Neural cell (in vitro differentiated cells): ENCODE results near the gene TAF11. TPM values are rescaled to one million over a fixed set of nuclear protein-coding genes. Genes with fewer than 3 reads are reported as not detected.
"Not testable (repeated sequence)": the region's sequence is repeated elsewhere in the genome, so short reads cannot be mapped to it uniquely, and the experiment has no call there.

Experiments
- H2AFZ ChIP-seq: fragments of 200-600, 300-800 bp; sonication (generic), shearing (Covaris generic); 2 replicates; pipeline ENCODE4 v1.6.0; 2014; ENCODE audit warnings: low read depth, mild to moderate bottlenecking, antibody characterized with exemption, low read length, moderate library complexity
- H3F3A ChIP-seq: fragments of 200-600 bp; shearing (Covaris generic); 2 replicates; pipeline ENCODE4 v1.6.1; 2016; ENCODE audit warnings: mild to moderate bottlenecking, moderate library complexity, mixed read lengths, antibody characterized with exemption, low read length; ENCODE audit not compliant: insufficient read depth, poor library complexity, severe bottlenecking
- H3K27ac ChIP-seq: fragments of 200-600, 300-800 bp; sonication (generic), shearing (Covaris generic); 2 replicates; pipeline ENCODE4 v1.5.1; 2014; ENCODE audit warnings: mild to moderate bottlenecking, low read length, moderate library complexity
- H3K27me3 ChIP-seq: fragments of 300-800, 200-600 bp; sonication (generic), shearing (Covaris generic); 2 replicates; pipeline ENCODE4 v1.6.0; 2014; ENCODE audit warnings: mild to moderate bottlenecking, low read depth, low read length, moderate library complexity; ENCODE audit not compliant: insufficient read depth
- H3K36me3 ChIP-seq: fragments of 300-800, 200-600 bp; sonication (generic), shearing (Covaris generic); 2 replicates; pipeline ENCODE4 v1.5.1; 2014; ENCODE audit warnings: mild to moderate bottlenecking, antibody characterized with exemption, low read length, moderate library complexity; ENCODE audit not compliant: insufficient read depth
- H3K4me2 ChIP-seq: fragments of 300-800, 200-600 bp; sonication (generic), shearing (Covaris generic); 2 replicates; pipeline ENCODE4 v1.6.0; 2014; ENCODE audit warnings: mild to moderate bottlenecking, low read length
- H3K4me3 ChIP-seq: fragments of 300-800, 200-600 bp; sonication (generic), shearing (Covaris generic); 2 replicates; pipeline ENCODE4 v1.5.1; 2014; ENCODE audit warnings: mild to moderate bottlenecking, low read length, moderate library complexity
- H3K79me2 ChIP-seq: fragments of 200-600 bp; shearing (Covaris generic); replicated peaks from 2 replicates; pipeline ENCODE4 v1.6.0; 2014; ENCODE audit warnings: mild to moderate bottlenecking, low read length, moderate library complexity; ENCODE audit not compliant: insufficient read depth
- H3K9ac ChIP-seq: fragments of 300-800, 200-600 bp; sonication (generic), shearing (Covaris generic); 2 replicates; pipeline ENCODE4 v1.6.1; 2016; ENCODE audit warnings: mild to moderate bottlenecking, low read length, mixed read lengths
- H3K9me2 ChIP-seq: fragments of 200-600 bp; shearing (Covaris generic); 2 replicates; pipeline ENCODE4 v1.6.1; 2016; ENCODE audit warnings: mild to moderate bottlenecking, low read length, mixed read lengths; ENCODE audit not compliant: insufficient read depth
- H3K9me3 ChIP-seq: fragments of 200-600, 300-800 bp; sonication (generic), shearing (Covaris generic); 2 replicates; pipeline ENCODE4 v1.6.1; 2016; ENCODE audit warnings: mild to moderate bottlenecking, mixed run types, low read length, moderate library complexity, mixed read lengths
- H4K20me1 ChIP-seq: fragments of 200-600 bp; shearing (Covaris generic); 2 replicates; pipeline ENCODE4 v1.6.1; 2016; ENCODE audit warnings: mild to moderate bottlenecking, mixed run types; ENCODE audit not compliant: insufficient read depth
- CTCF ChIP-seq: fragments of 450-650 bp; IDR thresholded peaks from 2 replicates; pipeline ENCODE4 v1.5.1; 2014; ENCODE audit warnings: antibody characterized with exemption, mild to moderate bottlenecking, moderate library complexity; ENCODE audit not compliant: poor library complexity, severe bottlenecking
- EP300 ChIP-seq: fragments of 450-650 bp; conservative IDR thresholded peaks from 2 replicates; pipeline ENCODE4 v1.6.1; 2014; ENCODE audit warnings: antibody characterized with exemption, mild to moderate bottlenecking, moderate library complexity; ENCODE audit not compliant: poor library complexity, severe bottlenecking
- EZH2 ChIP-seq: fragments of 200-600, 300-800 bp; shearing (Covaris generic), sonication (generic); IDR thresholded peaks from 2 replicates; pipeline ENCODE4 v1.6.1; 2014; ENCODE audit warnings: antibody characterized with exemption, low read length, borderline replicate concordance, mild to moderate bottlenecking; ENCODE audit not compliant: insufficient read depth, poor library complexity, severe bottlenecking
- MXI1 ChIP-seq: fragments of 450-650 bp; conservative IDR thresholded peaks from 2 replicates; pipeline ENCODE4 v1.6.1; 2014; ENCODE audit warnings: antibody characterized with exemption, mild to moderate bottlenecking; ENCODE audit not compliant: poor library complexity, severe bottlenecking
- POLR2AphosphoS5 ChIP-seq: IDR thresholded peaks from 2 replicates; pipeline ENCODE4 v1.6.1; 2012
- RAD21 ChIP-seq: fragments of 450-650 bp; conservative IDR thresholded peaks from 2 replicates; pipeline ENCODE4 v1.6.1; 2014; ENCODE audit warnings: antibody characterized with exemption, mild to moderate bottlenecking, moderate library complexity
- REST ChIP-seq: IDR thresholded peaks from 2 replicates; pipeline ENCODE4 v1.6.1; 2012; ENCODE audit warnings: borderline replicate concordance
- SMC3 ChIP-seq: fragments of 450-650 bp; conservative IDR thresholded peaks from 2 replicates; pipeline ENCODE4 v1.6.1; 2014; ENCODE audit warnings: antibody characterized with exemption, mild to moderate bottlenecking, moderate library complexity; ENCODE audit not compliant: poor library complexity
- TAF1 ChIP-seq: IDR thresholded peaks from 2 replicates; pipeline ENCODE4 v1.6.1; 2012; ENCODE audit warnings: low read depth
- polyA plus RNA-seq: library from polyadenylated mRNA; depleted of rRNA; stranded (reverse); fragments of >200 nt; gene quantifications from 2 replicates; pipeline ENCODE4 v1.2.3, GENCODE V29; 2014

TAF11 gene
- polyA plus RNA-seq, 1 donor from 2014 or later, result 115 TPM

- not testable (repeated sequence) for H3F3A ChIP-seq, H3K9me3 ChIP-seq, H3K9me2 ChIP-seq, H3K9ac ChIP-seq, H3K79me2 ChIP-seq, H3K36me3 ChIP-seq, H3K27ac ChIP-seq, H3K4me2 ChIP-seq, H2AFZ ChIP-seq, H3K27me3 ChIP-seq, H3K4me3 ChIP-seq, H4K20me1 ChIP-seq
Measured at GRCh38 chr6:34849066-34849465, 38.8 kb downstream of the TAF11 start.

- no peaks in the 10 kb centered on the region for H4K20me1 ChIP-seq
- no peaks in the 10 kb centered on the region for H3K36me3 ChIP-seq
- H3F3A ChIP-seq, result no peaks in the 10 kb centered on the region
- no peak overlapping the region for H2AFZ ChIP-seq
- H3K27me3 ChIP-seq, result no peaks in the 10 kb centered on the region
- no peaks in the 10 kb centered on the region for H3K79me2 ChIP-seq
- no peak overlapping the region for H3K4me2 ChIP-seq
- H3K4me3 ChIP-seq, result no peak overlapping the region
- TF ChIP-seq RAD21, result no peak
- no peak for TF ChIP-seq MXI1
- no peak for TF ChIP-seq POLR2AphosphoS5
- TF ChIP-seq TAF1, result no peak
- TF ChIP-seq EZH2, result no peak
- no peak for TF ChIP-seq REST
- no peak for TF ChIP-seq SMC3
- no peak for TF ChIP-seq CTCF
- no peaks in the 10 kb centered on the region for H3K9me2 ChIP-seq
- no peak overlapping the region for H3K9ac ChIP-seq
- no peak overlapping the region for H3K27ac ChIP-seq
- no peaks in the 10 kb centered on the region for H3K9me3 ChIP-seq
Measured at GRCh38 chr6:34839666-34840352, 48.0 kb downstream of the TAF11 start.

- H3K36me3 ChIP-seq, result no peaks in the 10 kb centered on the region
- no peak overlapping the region for H3K4me2 ChIP-seq
- no peaks in the 10 kb centered on the region for H3K27me3 ChIP-seq
- no peak overlapping the region for H3K27ac ChIP-seq
- no peak overlapping the region for H3K9ac ChIP-seq
- no peaks in the 10 kb centered on the region for H3K9me2 ChIP-seq
- H2AFZ ChIP-seq, result no peak overlapping the region
- no peaks in the 10 kb centered on the region for H3F3A ChIP-seq
- TF ChIP-seq TAF1 (no peak), EP300 (no peak), POLR2AphosphoS5 (no peak), EZH2 (no peak)
- no peaks in the 10 kb centered on the region for H3K9me3 ChIP-seq
- no peaks in the 10 kb centered on the region for H3K79me2 ChIP-seq
- H4K20me1 ChIP-seq, result no peaks in the 10 kb centered on the region
- no peak overlapping the region for H3K4me3 ChIP-seq
Measured at GRCh38 chr6:34837528-34837927, 50.3 kb downstream of the TAF11 start.
